ENCODE measurements around the gene ZBTB22.
"Not testable (repeated sequence)": the region's sequence is repeated elsewhere in the genome, so short reads cannot be mapped to it uniquely, and the experiment has no call there.

The ZBTB22 gene

DNA sequence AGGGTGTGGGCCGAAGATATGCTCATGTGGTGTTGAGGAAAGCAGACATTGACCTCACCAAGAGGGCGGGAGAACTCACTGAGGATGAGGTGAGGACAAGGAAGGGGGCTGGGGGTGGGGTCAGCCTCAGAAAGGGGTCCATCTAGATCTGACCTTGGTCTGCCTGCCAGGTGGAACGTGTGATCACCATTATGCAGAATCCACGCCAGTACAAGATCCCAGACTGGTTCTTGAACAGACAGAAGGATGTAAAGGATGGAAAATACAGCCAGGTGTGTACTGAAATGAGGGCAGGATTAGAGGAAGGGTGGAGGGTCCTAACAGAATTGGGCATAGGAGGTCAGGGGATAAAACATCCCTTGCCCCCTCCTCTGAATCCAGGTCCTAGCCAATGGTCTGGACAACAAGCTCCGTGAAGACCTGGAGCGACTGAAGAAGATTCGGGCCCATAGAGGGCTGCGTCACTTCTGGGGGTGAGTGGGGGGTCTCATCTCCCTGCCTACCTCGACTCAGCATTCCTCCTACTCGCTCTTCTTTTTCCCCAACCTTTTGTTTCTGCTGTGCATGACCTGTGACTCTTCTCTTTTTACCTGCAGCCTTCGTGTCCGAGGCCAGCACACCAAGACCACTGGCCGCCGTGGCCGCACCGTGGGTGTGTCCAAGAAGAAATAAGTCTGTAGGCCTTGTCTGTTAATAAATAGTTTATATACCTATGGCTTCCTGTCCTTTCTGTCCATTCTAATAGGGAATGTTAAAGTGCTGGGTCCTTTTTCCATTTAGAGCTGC is 41.6 kb downstream of the ZBTB22 start:
- Histone ChIP-seq H3K9ac (ENCODE audit: low read length) (peak overlapping the region; percentile 98), H3K4me3 (ENCODE audit: low read length) (peak overlapping the region; percentile 79), H3K4me1 (ENCODE audit: control insufficient read depth, insufficient read depth, low read length) (peaks cover 44% of the 10 kb centered on the region), H3K36me3 (ENCODE audit: control insufficient read depth, insufficient read depth, low read length, severe bottlenecking) (peaks cover 63% of the 10 kb centered on the region)
- not testable (repeated sequence) for H3K27me3 ChIP-seq (replicated peaks; ENCODE audit: control insufficient read depth, insufficient read depth, low read length); DNase-seq (ENCODE audit: low read depth); H3K9me3 ChIP-seq (ENCODE audit: control insufficient read depth, low read length)

DNA sequence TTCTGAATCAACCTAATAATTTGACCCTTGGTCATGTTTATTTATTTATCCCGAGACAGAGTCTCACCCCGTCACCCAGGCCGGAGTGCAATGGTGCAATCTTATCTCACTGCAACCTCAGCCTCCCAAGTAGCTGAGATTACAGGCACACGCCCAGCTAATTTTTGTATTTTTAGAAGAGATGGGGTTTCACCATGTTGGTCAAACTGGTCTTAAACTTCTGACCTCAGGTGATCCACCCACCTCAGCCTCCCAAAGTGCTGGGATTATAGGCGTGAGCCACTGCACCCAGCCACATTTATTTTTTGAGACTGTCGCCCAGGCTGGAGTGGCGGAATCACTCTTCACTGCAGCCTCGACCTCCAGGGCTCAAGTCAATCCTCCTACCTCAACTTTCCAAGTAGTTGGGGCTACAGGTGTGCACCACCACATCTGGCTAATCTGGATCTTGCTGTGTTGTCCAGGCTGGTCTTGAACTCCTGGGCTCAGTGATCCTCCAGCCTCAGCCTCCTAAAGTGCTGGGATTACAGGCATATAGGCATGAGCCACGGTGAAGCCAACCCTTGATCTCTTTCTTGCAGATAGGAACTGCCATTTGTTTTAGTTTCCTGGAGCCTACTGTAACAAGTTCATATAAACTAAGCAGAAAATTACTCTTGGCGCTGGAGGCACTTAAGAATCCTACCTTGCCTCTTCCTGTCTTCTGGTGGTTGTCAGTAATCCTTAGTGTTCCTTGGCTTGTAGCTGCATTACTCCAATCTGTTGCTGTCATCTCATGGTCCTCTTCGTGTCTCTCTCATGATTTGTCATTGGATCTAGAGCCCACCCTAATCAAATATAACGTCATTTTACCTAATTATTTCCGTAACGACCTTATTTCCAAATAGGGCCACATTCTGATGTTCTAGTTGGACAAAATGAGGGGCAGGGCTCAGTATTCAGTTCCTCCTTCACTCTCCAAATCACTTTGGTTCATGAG is 43.3 kb downstream of the ZBTB22 start:
- DNase-seq (ENCODE audit: low read depth): no peak
- peaks cover 46% of the 10 kb centered on the region for H3K4me1 ChIP-seq (ENCODE audit: control insufficient read depth, insufficient read depth, low read length)
- peak overlapping the region; percentile 98 for H3K9ac ChIP-seq (ENCODE audit: low read length)
- H3K4me3 ChIP-seq (ENCODE audit: low read length): peak overlapping the region; percentile 87
- no peaks in the 10 kb centered on the region for H3K9me3 ChIP-seq (ENCODE audit: control insufficient read depth, low read length)
- no peaks in the 10 kb centered on the region for H3K27me3 ChIP-seq (replicated peaks; ENCODE audit: control insufficient read depth, insufficient read depth, low read length)
- peaks cover 50% of the 10 kb centered on the region for H3K36me3 ChIP-seq (ENCODE audit: control insufficient read depth, insufficient read depth, low read length, severe bottlenecking)

DNA sequence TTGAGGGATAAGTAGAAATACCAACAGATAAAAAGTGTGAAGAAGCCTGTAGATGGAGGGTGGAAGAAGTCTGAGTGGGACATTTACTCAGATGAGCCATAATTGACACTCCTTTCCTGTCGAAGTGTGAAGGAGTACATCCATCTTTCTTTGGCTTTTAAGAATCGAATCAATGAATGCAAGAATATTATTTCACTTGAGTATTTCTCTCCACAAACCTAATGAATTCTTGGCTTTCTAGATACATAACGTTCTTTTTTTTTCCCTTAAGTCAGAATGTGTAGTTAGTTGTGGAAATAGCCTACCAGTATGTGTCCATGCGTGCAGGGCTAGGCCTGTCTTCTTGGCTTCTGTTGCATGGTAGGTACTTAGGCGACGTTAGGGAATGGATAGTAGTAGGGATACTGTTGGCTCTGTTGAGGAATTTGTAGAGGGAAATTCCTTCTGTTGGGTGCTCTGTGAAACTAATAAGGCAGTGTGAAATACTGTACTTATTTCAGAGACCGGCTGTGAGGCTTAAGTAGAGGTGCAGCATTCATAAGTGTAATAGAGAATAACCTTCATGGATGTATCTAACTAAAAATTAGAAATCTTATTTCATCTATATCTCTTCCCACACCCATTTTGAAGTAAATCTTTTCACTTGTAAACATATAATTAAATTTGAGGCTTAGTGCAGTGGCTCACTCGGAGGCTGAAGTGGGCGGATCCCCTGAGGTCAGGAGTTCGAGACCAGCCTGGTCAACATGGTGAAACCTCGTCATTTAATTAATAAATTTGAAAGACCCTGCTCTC is 44.2 kb downstream of the ZBTB22 start:
- H3K9ac ChIP-seq (ENCODE audit: low read length): peak overlapping the region; percentile 98
- H3K27me3 ChIP-seq (replicated peaks; ENCODE audit: control insufficient read depth, insufficient read depth, low read length): no peaks in the 10 kb centered on the region
- no peak for DNase-seq (ENCODE audit: low read depth)
- H3K36me3 ChIP-seq (ENCODE audit: control insufficient read depth, insufficient read depth, low read length, severe bottlenecking): peaks cover 53% of the 10 kb centered on the region
- peak overlapping the region; percentile 87 for H3K4me3 ChIP-seq (ENCODE audit: low read length)
- H3K4me1 ChIP-seq (ENCODE audit: control insufficient read depth, insufficient read depth, low read length): peaks cover 46% of the 10 kb centered on the region
- no peaks in the 10 kb centered on the region for H3K9me3 ChIP-seq (ENCODE audit: control insufficient read depth, low read length)

DNA sequence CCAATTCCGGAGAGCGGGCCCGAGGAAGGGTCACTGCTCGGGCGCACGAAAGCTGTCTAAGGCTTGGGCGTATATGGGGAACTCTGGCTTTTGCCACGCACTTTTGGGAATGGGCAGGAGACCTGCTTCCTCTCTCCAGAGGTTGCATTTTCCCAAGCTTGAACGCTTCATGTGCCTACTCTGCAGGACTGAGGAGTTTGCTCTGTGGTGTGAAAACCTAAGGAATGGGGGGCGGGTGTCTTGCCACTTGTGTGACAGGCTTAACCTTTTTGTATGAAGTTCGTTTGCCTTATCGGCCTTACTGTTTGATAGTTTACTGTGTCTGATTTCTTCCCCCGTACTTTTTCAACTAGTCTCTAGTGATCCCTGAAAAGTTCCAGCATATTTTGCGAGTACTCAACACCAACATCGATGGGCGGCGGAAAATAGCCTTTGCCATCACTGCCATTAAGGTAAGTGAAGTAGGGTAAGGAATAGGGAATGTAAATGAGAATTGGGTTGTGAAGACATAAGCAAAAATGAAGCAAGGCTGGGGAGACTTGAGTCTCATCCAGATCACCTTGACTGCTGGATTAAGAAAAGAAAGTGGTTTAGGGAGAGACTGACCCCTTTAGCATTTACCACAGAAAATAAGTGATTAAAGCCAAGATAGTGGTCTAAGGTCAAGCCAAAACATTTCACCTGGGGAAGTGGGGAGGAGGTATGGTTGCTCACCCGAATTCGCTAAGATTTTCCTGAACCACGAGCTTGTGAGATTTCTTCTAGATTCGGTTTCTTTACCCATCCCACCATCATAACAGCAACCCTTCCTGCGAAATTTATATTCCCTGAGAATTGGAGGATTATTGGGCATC is 45.0 kb downstream of the ZBTB22 start:
- no peak for DNase-seq (ENCODE audit: low read depth)
- Histone ChIP-seq H3K9me3 (ENCODE audit: control insufficient read depth, low read length) (no peaks in the 10 kb centered on the region), H3K27me3 (replicated peaks; ENCODE audit: control insufficient read depth, insufficient read depth, low read length) (no peaks in the 10 kb centered on the region), H3K36me3 (ENCODE audit: control insufficient read depth, insufficient read depth, low read length, severe bottlenecking) (peaks cover 61% of the 10 kb centered on the region), H3K4me3 (ENCODE audit: low read length) (peak overlapping the region; percentile 87), H3K4me1 (ENCODE audit: control insufficient read depth, insufficient read depth, low read length) (peaks cover 46% of the 10 kb centered on the region), H3K9ac (ENCODE audit: low read length) (peak overlapping the region; percentile 98)

DNA sequence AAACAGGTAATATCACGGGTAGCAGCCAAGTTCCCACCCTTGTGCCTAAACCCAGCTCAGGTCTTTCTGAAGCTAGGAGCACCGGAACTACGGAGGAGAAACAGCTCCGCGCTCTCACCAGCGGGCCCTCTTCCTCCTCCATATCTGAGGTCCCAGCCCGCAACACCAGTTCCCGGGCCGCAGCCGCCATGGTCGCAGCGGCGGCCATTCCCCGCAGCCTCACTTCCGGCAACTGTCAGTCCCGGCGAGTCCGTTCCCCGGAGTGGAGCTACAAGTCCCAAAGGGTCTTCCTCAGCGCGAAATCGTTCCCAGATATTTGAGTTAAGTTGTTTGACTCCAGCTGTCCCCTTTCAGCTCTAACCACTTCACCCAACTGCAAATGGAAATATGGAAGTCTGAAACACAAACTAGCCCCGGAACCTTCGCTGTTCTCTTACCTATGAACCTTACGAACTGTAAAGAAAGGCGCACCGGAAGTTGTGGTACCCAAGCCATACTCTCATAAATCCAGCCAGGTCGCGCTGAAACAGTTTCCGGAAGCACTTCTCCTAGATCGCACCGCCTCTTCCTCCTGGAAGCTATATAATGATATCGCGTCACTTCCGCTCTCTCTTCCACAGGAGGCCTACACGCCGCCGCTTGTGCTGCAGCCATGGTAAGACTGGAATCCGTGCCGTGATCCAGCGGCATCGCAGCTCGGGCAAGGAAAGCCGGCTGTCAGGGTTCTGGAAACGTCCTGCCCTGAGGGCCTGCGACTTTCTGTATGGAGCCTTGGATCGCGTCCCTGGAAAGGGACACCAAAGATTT is 45.9 kb downstream of the ZBTB22 start, which contains the start of the genes RPS18 and VPS52:
Gene RPS18 (plus strand): TSS at position 608 of the 807 bp plus-strand sequence. CDS start 45 bp downstream, at position 653.
Gene VPS52 (minus strand): TSS at position 409 of the 807 bp plus-strand sequence. CDS start 201 bp downstream, at position 208.
- Histone ChIP-seq H3K9me3 (ENCODE audit: control insufficient read depth, low read length) (no peaks in the 10 kb centered on the region), H3K9ac (ENCODE audit: low read length) (peak within 1 kb of the TSS; percentile 98), H3K36me3 (ENCODE audit: control insufficient read depth, insufficient read depth, low read length, severe bottlenecking) (peaks cover 69% of the 10 kb centered on the region), H3K27me3 (replicated peaks; ENCODE audit: control insufficient read depth, insufficient read depth, low read length) (no peaks in the 10 kb centered on the region), H3K4me1 (ENCODE audit: control insufficient read depth, insufficient read depth, low read length) (peaks cover 44% of the 10 kb centered on the region), H3K4me3 (ENCODE audit: low read length) (peak within 1 kb of the TSS; percentile 87)
- DNase-seq (ENCODE audit: low read depth): peak; percentile 100

DNA sequence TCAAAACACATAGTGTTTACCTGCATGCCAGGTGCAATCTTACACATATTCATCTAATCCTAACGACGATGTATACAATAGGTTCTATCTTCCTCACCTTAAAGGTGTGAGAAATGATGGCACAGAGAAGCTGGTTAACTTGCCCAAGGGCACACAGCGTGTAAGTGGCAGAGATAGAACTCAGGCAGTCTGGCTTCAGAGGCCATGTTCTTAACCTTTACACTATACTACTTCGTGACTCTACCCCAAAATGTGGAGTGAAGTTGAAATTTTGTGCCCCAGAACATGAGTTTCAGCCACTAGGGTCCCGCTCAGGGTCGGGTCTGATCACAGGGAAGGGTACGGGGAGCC is 46.5 kb downstream of the ZBTB22 start:
- peak overlapping the region; percentile 87 for H3K4me3 ChIP-seq (ENCODE audit: low read length)
- H3K36me3 ChIP-seq (ENCODE audit: control insufficient read depth, insufficient read depth, low read length, severe bottlenecking): peaks cover 69% of the 10 kb centered on the region
- H3K9ac ChIP-seq (ENCODE audit: low read length): peak overlapping the region; percentile 98
- peaks cover 38% of the 10 kb centered on the region for H3K4me1 ChIP-seq (ENCODE audit: control insufficient read depth, insufficient read depth, low read length)
- H3K9me3 ChIP-seq (ENCODE audit: control insufficient read depth, low read length): no peaks in the 10 kb centered on the region
- H3K27me3 ChIP-seq (replicated peaks; ENCODE audit: control insufficient read depth, insufficient read depth, low read length): no peaks in the 10 kb centered on the region
- DNase-seq (ENCODE audit: low read depth): no peak

Data from adipocyte (in vitro differentiated cells).